Mammary epithelial cell (primary cell): Measurements from ENCODE around the gene TMPRSS13.

Experiments
- EZH2 ChIP-seq: IDR thresholded peaks from 2 replicates; pipeline ENCODE4 v1.6.1; 2012; ENCODE audit warnings: low read length, inconsistent platforms, borderline replicate concordance
- TF ChIP-seq, protein P1 (sequence below), 2 donors: IDR thresholded peaks in 1 of 2; conservative IDR thresholded peaks in 1 of 2; 2 replicates each; pipeline ENCODE4 v1.5.1; 2011 to 2012; ENCODE audit warnings: inconsistent platforms in 2 of 2, low read length in 2 of 2, mild to moderate bottlenecking in 2 of 2, control low read depth in 1 of 2, low read depth in 1 of 2; ENCODE audit not compliant: insufficient read depth in 1 of 2; ENCODE audit errors: extremely low read depth in 1 of 2

DNA sequence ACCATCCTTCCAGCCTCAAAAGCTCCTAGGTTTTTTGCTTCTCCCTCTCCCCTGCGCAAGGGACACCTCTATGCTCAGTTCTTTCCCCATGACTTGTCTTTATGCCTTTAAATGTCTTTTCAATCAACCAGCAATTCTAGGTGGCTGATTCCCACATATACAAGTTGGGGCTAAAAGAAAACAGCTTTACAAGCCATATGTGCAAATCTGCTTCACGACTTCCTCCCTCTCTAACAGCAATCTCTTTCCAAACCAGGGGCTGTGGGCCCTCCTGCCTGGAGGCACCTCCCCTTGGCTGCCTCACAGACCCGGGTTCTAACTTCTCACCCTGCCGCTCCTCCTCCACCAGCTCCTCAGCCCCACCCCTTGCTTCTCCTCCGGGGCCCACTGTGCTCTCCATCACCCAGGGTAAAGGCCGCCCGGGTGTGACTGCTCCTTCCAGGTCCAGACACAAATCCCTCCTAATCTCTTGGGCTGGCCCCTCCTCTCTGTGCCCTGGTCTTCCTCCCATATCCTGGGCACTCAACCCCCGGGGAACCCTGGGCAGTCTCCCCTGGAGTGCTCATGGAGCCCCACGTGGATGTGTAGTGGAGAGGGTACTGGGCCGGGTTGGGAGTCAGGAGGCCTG is 14.1 kb downstream of the TMPRSS13 start:
- TF ChIP-seq, protein P1, sequence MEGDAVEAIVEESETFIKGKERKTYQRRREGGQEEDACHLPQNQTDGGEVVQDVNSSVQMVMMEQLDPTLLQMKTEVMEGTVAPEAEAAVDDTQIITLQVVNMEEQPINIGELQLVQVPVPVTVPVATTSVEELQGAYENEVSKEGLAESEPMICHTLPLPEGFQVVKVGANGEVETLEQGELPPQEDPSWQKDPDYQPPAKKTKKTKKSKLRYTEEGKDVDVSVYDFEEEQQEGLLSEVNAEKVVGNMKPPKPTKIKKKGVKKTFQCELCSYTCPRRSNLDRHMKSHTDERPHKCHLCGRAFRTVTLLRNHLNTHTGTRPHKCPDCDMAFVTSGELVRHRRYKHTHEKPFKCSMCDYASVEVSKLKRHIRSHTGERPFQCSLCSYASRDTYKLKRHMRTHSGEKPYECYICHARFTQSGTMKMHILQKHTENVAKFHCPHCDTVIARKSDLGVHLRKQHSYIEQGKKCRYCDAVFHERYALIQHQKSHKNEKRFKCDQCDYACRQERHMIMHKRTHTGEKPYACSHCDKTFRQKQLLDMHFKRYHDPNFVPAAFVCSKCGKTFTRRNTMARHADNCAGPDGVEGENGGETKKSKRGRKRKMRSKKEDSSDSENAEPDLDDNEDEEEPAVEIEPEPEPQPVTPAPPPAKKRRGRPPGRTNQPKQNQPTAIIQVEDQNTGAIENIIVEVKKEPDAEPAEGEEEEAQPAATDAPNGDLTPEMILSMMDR (conservative IDR thresholded peaks at IDR 0.05 in 1 of 2, IDR thresholded peaks at IDR 0.05 in 1 of 2; ENCODE audit: extremely low read depth in 1 of 2, insufficient read depth in 1 of 2, low read depth in 1 of 2, low read length in 2 of 2) = no peak
- no peak for TF ChIP-seq EZH2
